GM18498 (cell line): ENCODE results near the gene LPCAT1.
"Not testable (repeated sequence)": the region's sequence is repeated elsewhere in the genome, so short reads cannot be mapped to it uniquely, and the experiment has no call there.

Source experiments
- ATAC-seq: cut with Tn5 transposase; IDR thresholded peaks from one replicate; pipeline ENCODE4 v1.9.1; 2021; ENCODE audit warnings: mild to moderate bottlenecking, moderate library complexity; ENCODE audit not compliant: unreplicated experiment

Gene LPCAT1

DNA sequence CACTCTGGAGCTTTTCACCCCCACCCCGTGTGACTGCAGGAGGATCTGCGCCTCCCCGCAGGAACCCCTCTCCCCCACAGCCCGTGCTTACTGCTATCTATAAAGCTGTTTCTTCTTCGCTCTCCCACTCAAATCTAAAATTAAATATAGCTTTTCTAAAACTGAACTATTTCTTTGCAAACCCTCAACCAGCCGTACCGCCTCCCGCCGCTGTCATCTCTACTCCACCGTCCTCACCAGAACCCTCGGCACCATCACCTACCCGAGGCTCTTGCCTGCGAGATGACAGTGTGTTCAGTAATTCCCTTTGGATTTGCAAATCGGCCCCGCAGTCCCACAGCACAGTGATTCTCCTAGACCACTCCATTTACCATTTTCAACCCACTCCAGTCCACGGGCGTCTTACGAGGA lies 13.6 kb downstream of the LPCAT1 start:
- ATAC-seq: no peak

DNA sequence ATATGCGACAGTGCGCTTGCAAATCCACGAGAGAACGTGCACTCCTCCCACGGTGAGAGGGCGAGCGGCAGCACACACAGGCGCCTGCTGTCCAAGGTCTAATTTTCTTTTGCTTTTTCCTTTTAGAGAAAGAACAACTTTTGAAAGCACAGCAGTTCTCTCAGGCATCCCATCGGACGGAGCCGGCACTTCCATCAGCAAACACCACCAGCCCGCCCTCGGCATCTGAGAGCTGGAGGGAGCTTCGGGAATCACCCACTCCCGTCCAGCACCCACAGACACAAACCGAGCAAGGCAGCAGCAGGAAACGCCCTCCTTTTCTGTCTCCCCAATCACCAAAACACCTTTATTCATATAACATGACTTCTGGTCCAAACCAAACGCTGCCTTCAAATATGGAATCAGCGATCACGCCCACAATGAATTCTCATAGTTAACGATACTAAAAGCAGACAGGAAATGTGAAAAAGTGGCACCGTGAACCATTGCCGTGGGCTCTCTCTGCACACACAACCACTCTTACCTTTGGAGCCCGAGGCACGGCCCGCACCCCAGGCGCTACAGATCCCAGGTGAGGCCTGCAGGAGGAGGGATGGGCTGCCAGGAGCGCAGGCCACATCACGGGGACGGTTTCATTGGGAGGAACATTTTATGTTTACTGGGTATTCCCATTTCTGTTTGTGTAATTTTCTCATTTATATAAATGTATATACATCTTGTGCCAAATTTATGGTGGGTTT lies 14.2 kb downstream of the LPCAT1 start:
- ATAC-seq: no peak

DNA sequence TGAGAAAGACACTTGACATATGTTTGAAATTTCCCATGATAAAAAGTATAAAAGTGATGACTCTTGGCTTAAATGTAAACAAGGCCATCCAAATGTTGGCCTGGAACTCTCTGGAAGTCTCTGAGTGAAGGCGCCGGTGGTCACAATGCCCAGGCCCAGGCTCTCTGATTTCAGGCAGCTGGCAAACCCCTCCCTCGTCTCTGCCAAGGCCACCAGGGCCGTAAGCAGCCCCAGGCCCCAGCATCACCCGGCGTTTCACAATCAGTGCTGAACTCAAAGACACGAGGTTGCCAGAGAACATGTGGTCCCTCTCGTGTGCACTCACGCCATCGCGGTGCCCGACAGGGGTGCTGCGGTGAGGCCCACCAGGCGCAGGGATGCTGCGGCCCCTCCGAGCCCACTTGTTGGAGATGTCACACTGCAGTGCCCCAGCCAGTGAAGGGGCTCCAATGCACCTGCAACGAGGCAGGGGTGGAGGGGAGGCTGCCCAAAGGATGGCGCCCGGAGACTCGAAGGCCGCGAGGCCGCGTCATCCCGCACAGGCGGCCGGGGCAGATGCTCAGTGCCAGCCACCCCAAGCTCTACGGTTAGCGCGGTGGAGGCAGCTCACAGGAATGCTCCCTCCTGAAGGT lies 15.0 kb downstream of the LPCAT1 start:
- no peak for ATAC-seq

DNA sequence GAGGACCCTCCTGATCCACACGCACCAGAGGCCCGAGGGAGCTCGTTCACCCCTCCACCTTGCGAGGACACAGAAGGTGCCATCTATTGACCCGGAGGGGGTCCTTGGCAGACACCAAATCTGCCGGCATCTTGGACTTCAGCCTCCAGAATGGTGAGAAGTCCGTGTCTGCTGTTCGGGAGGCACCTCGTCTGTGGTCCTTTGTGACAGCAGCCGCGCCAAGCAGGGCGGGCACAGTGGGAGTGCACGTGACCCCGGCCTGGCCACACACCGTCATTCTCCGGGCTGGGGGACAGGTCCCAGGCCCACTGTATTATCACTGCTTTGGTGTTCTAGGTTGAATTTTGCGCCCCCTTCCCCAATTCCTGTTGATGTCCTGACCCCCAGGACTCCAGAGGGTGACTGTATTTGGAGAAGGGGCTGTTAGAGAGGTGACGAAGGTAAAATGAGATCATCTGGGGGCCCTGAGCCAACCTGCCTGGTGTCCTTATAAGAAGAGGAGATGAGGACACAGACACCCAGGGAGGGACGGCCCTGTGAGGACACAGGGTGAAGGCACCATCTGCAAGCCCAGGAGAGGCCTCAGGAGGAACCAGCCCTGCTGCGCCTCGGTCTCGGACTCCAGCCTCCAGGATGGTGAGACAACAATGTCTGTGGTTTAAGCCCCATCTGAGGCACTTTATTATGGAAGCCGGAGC lies 15.7 kb downstream of the LPCAT1 start:
- no peak for ATAC-seq

DNA sequence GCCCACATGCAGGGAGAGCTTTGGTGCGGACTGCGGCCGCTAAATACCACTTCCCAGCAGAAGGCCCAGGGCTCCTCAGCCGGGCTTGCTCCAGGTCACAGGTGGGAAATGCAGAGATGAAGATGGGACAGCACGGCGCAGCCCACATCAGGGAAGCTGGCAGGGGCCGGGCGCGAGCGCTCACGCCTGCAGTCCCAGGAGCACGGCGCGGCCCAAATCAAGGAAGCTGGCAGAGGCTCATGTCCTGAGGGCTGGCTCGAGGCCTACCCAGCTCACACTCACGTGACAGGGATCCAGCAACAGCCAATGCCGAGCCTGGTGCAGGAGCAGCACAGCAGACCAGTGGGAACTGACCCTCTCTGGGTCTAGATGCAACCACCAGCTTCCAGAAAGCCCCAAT lies 16.3 kb downstream of the LPCAT1 start:
- no peak for ATAC-seq

DNA sequence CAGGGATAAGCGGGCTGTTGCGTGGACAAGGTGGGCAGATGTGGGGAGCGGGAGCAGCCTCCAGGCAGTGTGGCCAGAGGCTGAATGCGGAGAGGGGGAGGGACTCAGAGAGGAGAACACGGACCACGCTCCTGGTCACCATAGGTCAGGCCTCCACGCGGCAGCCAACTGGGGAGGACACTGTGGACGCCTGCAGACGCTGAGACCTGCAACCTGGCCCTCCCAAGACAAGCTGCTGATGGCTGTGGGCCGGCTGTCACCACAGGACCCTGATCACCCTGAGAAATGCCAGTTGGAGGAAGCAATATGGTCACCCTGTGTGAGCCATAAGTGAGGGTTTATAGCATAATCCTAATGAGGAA lies 16.8 kb downstream of the LPCAT1 start:
- no peak for ATAC-seq

DNA sequence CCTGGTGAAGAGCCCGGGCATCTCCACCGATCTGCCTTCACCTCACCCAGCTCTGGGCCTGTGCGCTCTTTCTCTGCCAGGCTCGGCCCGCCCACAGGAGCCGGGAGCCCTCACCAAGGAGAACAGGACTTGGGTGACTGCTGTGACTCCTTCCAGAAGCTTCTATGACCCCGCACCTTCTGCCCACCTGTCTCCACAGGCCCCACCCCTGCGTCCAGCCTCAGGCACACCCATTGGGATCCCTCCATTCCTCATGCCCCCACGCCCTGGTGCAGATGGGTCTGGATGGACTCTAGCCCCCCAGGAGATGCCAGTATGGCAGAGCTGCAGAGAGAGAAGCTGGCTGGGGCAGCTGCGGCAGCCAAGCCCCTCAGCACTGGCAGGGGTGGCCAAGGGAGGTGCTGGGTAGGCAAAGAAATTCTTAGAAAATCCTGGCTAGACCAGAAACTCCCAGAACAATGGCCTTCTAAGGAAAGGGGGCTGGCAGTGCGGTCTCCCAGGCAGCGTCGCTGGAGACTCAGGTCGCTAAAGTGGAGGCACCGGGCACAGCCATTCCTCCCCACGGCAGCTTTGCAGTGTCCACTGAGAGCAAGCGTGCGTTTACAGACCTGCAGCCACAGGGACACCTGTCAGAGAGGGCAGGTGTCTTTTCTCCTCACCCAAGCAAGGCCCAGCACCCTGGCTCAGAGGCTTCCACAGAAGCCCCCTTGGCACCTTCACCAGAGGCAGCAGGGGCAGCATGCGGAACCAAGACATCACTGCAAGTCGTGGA lies 17.3 kb downstream of the LPCAT1 start:
- ATAC-seq: no peak

DNA sequence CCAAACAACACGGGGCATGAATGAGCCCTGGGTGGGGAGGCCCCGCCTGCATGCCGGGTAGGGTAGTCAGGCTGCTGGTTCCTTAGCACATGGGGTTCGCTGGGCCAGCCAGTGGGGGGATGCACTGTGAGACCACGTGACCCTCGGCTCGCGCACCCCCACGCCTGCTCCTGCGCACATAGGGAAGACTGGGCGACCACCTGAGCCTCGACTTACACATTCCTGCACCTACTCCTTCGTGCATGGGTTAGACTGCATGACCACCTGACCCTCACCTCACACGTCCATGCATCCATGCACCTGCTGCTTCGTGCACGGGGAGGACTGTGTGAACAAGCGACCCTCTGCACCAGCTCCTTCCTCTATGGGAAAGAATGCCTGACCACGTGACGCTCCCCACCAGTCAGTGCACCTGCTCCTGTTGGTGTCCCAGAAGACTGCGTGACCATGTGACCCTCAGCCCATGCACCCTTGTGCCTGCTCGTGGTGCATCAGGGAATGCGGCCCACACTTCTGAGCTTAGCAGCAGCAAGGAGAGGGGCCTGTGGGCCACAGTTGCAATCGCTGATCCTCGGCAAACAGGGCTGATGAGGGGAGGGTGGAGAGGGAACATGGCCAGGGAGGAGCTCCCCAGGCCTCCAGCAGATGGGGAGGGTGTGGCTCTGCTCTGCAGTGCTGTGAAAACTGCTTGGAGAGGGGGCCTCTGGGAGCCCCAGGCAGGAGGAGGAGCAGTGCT lies 18.1 kb downstream of the LPCAT1 start:
- ATAC-seq: no peak

DNA sequence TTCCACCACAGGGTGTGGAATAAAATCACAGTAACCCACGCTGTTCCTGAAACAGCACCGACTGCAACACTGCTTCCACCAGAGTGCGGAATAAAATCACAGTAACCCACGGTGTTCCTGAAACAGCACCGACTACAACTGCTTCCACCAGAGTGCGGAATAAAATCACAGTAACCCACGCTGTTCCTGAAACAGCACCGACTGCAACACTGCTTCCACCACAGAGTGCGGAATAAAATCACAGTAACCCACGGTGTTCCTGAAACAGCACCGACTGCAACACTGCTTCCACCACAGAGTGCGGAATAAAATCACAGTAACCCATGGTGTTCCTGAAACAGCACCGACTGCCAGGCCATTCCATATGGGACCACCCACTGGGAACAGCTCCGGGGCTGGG lies 18.7 kb downstream of the LPCAT1 start:
- not testable (repeated sequence) for ATAC-seq

DNA sequence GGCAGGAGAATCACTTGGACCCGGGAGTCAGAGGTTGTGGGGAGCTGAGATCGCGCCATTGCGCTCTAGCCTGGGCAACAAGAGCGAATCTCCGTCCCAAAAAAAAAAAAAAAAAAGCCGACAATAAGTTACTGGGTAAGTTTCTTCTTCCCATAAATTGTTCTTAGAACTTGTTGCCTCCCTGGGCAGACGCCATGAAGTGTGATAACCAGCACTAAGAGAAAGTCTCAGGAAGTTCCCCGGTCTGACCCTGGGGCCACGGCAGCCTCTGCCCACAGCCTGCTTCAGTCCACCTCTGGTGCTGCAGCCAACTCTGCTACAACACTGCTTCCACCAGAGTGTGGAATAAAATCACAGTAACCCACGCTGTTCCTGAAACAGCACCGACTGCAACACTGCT lies 19.1 kb downstream of the LPCAT1 start:
- no peak for ATAC-seq

DNA sequence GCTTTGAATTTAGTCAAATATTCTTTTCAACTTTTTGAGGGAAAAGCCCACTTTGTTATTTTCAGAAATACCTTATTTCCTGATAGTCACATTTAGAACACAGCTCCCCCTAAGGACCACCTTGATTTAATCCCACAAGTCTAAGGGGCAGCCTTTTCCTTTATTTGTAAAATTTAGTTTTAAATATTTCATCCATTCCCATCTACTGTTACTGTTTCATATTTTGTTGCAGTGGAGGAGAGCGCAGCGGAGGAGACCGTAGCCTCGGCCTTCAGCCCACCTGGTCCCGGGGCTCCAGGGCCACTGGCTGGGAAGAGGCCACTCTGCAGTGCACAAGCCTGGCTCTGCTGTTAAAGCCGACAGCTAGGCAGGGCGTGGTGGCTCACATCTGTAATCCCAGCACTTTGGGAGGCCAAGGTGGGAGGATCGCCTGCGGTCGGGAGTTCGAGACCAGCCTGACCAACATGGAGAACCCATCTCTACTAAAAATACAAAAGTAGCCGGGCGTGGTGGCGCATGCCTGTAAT lies 19.6 kb downstream of the LPCAT1 start:
- no peak for ATAC-seq

DNA sequence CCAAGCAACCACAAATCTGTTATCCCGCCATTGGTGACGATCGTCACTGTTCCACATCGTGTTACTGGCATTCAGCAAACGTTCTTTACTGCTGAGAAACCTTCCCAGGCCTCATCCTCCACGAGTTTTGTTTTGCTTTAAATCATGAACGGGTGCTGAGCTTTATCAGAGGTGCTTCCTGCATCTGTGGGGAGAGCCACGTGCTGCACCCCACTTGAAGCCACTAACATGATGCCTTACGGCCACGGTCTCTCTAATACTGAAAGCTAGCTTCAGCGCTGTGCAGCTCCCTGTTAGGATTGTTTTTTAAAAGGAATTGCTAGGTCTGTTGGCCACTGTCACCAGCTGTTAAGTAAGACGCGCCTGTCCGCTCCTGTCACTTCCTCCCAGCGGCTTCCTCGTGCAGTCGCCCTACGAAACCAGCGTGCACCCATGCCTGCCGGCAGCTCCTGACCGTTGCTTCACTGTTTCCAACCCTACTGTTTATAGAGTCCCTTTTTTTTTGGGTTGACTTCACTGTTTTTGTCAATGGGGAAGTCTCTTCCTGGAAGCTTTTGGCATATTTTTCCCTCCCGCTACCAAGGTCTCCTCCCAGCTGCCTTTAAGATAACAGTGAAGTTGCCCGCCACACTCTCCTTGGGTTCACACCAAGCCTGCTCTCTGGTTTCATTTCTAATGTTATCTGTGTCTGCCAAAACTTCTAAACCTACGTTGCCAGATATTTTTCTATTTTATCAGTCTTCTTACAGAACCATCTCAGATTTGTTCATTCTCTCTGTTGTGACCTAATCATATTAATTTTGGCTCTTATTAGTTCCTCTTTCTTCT lies 20.3 kb downstream of the LPCAT1 start:
- ATAC-seq: peak; percentile 27

DNA sequence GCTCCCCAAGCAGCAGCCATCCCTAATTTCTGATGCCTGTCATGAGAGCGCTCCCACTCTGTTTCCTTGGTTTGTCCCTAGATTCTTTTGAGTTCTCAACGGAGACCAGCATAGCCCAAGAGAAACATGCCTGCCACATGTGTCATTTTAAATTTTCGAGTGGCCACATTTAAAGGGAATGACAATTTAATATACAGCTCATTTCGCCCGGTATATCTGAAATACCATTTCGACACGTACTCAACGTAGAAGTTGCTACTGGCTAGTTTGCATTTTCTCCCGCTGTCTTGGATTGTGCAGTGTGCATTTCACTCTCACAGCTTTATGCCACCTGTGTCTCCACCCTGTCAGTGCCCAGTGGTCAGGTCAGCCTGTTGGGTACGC lies 21.0 kb downstream of the LPCAT1 start:
- no peak for ATAC-seq

DNA sequence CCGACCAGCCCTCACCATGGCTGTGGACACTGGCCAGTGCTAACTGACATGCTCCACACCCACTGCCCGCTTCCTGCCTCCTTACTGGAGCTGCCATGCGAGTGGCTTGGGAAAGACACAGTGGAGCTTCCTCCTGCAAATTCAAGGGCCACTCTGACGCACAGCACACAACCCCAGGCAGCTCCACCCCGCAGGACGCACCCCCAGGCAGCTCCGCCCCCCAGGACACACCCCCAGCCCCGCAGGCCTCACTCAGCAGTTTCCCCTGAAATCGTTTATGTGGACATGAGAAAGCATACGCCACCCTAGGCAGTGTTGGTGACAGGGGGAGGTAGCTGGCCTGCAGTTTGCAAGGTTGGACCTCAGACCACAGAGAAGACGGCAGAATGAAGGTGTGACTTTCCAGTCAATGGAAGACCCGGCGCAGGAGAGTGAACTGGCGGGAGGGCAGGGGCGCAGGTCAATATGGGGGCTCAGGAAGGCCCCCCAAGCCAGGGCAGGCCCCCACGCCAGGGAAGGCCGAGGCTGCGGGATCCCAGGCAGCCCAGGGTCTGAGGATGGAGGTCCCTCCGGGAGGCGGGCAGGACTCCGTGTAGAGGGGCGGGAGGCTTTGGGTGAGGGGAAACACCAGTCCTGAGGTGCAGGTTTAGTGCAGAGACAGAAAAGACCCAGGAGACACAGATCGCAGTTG lies 21.6 kb downstream of the LPCAT1 start:
- no peak for ATAC-seq

DNA sequence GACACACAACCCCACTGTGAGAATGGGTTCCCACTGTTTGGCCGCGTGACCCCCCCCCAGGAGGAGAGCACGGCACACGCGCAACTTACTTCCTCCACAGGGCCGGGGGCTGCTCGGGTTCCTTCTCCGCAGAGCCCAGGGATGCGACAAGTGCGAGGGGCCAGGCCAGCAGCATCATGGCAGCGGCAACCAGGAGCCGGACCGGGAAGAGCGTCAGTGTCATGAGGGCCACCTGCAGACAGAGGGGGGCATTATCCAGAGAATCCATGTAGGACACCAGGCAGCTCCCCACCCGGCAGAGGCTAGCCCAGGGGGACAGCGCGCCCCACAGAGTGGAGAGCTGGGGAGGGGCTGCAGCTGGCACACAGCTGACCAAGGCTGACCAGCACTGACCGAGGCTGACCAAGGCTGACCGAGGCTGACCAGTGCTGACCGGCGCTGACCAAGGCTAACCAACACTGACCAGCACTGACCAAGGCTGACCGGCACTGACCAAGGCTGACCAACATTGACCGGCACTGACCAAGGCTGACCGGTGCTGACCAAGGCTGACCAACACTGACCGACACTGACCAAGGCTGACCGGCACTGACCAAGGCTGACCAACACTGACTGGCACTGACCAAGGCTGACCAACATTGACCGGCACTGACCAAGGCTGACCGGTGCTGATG lies 22.3 kb downstream of the LPCAT1 start:
- ATAC-seq: no peak

DNA sequence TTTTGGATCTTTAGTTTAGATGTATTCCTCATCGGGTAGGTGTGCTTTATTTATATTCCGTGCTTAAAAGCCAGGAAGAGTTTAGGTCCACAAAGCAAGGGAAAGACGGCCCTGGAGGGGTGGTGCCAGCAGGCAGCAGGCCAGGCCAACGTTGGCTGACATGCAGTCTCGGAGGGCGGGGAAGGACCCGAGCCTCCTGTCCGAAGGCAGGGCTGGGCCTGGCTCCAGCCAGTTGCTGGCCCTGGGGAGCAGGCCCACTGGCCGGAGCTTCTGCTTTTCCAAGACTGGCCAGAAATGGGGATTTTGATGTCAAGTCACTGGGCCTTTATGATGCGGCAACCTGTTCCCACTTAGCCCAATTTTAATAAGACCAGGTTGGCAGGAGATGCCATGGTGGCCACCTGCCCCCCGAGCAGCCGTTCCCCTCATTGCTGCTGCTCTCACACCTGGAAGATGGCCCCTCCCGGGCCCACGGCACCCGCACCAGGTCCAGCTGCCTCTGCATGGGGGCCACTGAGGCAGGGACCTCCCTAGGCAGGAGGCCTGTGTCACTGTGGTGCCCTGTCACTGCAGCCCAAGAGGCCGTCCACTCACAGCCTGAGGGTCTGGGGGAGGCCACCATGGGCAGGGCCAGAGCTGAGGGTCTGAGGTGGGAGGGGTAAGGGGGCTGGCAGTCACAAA lies 23.2 kb downstream of the LPCAT1 start:
- ATAC-seq: no peak

DNA sequence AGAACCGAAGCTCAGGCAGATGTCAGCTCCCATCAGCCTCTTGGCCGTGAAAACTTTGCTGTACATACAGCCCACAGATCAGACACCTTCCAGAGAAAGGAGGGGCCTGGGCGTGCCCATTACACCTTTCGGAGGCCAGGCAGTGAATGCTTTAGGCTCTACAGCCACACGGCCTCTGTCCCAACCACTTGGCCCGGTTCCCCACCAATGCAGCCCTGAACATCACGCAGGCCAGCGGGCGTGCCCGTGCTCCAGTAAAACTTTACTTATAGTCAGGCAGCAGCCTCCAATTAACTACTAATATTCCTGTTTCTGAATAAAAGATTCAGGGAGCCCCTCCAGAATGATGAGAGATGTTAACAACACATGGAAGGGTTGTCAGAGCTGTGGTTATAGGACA lies 23.9 kb downstream of the LPCAT1 start:
- no peak for ATAC-seq
